Islet of Langerhans (tissue), 1 donor: Measurements from ENCODE around the gene DYNC1I1.

Experiments used
- FAIRE-seq: peaks from one replicate; lab custom pipeline; 2011; peaks lifted over from hg19 to GRCh38; lab: Jason Lieb, UNC

The DYNC1I1 gene

DNA sequence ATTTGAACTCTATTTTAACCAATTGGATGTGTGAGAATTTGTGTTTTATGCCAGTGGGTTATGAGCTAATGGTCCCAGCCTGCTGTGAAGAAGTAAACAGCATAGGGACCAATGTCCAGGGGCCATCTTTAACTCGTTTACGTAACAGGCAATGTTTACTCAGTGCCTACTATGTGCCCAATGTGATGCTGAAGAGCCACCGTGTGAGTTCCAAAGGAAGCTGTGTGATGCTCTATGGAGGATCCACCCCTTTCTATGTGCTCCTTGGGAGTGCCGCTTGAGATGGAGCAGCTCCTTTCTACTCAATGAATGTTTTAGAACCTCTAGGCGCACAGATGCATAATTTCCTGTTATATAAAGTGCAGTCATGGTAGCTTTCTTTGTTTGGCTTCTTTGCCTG is 21.3 kb downstream of the DYNC1I1 start:
- no peak for FAIRE-seq

DNA sequence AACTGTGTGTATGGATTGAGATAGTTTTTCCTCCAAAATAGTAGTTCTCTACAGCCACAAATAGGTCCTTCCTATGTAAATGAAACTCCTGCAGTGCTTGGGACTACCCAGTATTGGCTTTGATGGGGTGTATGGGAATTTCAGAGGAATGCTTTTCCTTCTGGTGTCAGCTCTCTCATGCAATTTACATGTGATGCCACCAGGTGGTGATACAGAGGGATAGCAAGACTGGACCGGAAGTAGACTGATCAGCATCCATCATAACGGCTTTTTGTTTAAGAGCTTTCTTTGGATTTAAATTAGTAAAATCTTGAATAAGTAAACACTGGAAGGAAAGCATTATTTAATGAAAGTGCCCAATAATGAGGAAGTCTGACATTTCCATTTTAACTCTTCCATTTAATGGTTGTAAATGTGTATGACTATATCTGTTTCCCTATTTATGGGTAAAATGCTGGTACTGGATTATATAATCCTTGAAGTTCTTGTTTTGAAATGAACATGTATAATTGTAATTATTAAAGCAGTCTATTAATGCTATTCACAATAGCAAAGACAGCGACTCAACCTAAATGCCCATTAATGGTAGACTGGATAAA is 22.7 kb downstream of the DYNC1I1 start:
- FAIRE-seq, result no peak

DNA sequence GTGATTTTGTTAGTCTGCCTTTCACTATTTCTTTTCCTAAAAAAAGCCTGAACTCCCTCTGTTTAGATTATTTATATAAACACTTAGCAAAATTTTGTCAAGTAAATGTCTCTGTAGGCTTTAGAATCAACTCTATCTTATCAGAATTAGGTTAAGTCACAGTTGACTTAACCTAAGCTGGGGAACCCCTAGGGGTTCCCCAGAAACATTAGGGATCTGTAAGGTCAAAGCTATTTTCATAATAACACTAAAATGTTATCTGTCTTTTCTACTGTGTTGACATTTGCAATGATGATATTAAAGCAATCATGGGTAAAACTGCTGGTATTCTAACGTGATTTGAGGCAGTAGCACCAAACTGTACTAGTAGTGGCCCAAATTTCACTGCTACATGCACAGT is 24.3 kb downstream of the DYNC1I1 start:
- no peak for FAIRE-seq

DNA sequence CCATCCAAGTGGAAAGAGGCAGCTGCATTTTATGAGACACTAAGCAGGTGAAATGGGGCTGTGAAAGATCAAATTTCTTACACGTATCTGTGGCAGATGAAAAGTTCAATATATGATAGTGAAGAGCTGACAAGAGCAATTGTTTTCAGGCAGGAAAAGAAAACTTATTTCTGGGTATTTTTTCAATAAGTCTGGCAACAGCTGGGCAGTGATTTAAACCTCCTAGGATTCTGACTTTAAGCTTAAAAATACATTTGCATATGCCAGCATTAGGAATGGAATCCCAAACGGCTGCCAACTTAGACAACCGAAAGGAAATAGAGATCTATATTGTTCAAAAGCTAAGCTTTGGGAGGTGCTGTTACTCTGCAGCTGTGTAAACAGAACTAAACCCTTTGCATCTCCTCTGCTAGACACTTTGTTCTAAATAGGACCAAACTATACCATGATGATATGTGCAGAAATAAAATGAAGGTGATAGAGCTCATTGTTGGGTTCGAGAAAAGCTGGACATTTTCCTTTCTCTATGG is 26.1 kb downstream of the DYNC1I1 start:
- no peak for FAIRE-seq

DNA sequence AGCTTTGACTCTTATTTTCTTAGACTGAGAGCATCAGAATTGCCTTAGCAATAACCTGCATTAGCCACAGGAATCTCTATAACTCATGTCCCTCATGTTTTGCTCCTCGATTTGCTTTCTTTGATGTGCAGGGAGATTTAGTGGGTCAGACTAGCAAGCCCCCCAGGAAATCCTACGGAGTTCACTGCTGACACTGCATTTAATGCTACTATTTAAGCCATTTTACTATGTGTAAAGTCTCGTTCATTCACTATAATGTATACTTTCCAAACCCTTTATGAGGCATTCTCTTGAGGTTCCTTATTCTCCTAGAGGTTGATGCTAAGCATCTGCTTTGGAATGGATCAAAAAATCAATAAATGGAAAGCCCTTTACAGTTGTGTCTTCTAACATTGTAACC is 28.4 kb downstream of the DYNC1I1 start:
- no peak for FAIRE-seq

DNA sequence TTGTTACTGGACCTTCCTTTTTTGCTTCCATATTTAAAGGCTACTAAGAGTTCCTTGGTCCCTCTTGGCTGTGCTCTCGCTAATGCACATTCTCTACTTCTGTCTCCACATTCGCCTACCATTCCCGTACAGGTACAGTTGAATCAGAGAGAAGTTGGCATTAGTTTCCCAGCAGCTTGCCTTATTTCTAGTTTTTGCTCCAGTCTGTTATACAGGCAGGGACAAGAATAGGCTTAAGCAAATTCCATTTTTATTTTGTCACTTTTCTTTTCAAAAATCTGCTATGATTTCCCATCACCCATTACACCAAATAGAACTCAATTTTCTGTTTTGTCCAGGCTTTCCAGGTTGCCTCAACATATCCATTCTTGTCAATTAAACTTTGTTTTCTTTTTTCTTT is 29.9 kb downstream of the DYNC1I1 start:
- FAIRE-seq, result no peak

DNA sequence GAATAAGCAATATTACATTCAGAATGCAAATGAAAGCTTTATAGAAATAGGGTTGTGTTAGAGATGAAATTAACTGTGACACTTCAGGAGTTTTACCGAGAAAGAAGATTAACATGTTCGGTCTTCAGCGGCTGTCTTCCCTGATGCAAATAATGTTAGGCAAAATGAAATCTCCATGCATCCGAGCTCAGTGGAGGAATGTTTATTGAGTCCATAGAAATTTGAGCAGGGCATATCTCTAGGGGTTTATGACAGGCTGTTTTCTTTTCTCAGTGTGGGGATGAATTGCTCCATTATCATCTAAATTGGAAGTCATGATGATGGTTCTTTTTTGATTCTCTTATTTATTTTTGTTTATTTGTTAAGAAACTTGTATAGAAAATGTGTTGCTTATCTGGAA is 31.7 kb downstream of the DYNC1I1 start:
- no peak for FAIRE-seq

DNA sequence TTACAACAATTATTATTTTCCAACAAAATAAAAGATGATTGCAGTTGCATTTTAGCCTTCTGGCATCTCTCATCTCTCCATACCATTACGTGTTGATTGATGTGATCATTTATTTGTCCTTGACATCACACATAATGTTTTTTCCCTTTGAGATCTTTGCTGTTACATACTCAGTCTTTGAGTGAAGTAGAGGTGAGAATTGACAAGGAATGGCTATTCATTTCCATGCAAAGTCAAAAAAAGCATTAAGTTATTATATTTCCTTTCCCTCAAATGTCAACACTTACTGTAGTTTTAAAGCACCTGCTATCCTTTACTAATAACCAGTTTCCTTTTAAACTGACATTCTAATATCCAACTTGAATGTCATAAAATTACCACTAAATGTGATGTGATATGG is 33.6 kb downstream of the DYNC1I1 start:
- FAIRE-seq, result no peak

DNA sequence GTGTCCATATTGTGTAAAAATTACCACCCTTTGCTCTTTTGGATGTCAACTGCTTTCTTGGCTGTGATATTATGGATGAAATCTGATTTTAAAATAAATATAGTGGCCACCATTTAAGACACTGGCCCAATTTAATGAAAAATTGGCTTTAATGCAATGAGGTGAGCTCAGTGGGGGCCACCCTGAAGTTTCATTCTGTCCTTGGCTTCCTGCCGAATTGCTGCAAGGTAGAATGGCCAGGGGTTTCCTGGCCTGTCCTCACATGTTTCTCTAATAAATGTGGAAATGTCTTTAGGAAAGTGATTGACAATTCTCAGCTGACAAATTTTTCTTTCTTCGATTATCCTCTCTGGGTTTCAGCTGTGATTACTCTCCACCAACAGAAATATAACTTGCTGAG is 36.0 kb downstream of the DYNC1I1 start:
- no peak for FAIRE-seq

DNA sequence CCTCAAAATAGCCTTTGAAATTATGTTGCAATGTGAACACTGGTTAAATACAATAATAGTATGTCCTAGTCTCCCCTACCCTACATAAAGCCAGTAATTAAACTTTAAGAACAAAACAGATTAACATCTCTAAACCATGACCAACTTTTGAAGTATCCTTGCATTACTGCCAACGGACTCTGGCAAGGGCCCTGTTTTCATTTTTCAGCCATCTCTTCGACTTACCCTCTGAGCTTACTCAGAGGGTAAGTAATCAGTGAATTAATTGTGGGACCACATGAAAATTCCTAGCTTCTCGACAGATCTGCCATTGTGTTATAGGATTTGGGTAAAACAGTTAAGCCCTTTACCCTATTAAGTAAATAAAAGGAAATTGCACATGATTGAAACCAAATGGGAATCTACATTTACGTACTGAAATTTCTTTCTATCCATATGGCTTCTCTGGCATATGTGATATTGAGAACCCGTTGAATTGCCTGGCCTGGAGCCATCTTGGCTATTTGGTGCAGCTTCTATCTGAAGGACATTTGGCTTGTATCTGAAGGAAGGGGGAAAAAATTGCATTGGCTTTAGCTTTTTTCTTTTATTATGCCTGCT is 39.6 kb downstream of the DYNC1I1 start:
- FAIRE-seq, result no peak

DNA sequence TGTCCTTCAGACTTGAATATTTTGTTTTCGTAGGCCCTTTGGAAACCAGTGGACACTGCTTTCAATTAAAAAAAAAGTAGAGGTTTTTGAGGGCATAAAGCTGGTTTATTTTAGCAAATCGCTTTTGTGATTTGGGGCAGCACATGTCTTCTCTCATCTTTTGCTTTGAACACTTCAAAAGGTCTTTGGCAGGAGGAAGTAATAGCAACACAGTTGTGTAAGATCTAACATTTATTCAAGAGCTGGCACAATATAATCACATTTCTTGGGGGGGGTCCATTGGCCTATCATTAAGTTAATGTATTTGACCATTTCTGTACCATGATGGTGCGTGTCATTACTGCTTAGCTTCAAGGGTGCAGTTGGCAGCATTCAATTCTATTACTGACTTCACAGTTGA is 42.4 kb downstream of the DYNC1I1 start:
- no peak for FAIRE-seq

DNA sequence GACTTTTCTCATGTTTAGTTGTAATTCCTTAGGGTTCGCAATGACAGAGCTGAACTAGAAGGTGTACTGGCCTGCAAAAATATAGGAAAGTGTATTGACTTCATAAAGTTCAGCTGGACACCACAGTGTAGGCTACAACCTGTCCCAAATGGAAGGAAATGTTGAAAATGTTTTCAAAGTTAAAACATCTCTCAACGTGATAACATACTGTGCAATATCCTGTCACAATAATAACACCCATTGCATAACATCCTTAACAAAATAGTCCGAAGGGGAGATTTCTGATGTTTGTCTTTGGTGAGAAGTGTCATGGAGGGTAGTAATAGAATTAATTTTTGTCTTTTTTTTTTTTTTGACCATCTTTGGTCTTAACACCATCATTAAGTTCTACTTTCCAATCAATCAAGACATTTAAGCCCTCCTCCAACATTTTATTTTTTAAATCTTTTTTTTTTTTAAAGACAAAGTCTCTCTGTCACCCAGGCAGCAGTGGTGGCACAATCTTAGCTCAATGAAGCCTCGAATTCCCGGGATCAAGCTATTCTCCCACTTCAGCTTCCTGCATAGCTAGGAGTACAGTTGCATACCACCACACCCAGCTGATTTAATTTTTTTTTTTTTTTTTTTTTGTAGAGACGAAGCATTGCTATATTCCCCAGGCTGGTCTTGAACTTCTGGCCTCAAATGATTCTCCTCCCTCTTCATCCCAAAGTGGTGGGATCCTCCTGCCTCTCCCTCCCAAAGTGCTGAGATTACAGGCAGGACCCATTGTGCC is 45.7 kb downstream of the DYNC1I1 start:
- FAIRE-seq, result no peak

DNA sequence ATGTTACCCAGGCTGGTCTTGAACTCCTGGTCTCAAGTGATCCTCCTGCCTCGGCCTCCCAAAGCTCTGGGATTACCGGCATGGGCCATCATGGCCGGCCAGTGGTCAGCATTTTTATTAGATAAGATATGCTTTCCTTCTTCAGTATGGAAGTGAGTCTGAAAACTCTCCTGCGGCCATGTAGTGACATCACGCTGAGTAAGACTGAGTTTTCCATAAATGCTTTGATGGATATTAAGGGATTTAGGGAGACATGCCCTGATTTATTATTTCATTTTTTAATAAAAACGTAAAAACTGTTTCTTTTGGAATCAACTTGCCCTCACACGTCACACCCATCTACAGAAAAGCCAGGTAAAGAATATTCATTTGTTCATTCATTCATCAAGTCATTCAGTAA is 48.4 kb downstream of the DYNC1I1 start:
- no peak for FAIRE-seq

DNA sequence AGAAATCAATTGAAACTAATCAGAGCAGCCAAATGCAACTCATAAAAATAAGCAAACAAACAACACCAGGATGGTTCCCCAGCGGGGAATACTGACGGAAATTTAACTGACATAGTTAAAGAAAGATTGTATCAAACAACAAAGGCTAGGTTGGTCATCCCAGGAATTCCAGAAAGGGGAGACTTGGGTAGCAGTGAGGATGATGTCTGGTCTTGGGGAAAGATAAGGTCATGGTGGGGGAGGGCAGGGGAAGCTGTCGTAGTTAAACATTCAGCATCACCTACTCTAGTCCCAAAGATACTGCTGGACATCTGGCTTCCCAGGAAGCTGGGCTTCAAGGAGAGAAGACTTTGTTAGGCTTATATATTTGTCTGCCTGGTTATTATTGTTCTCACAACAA is 50.4 kb downstream of the DYNC1I1 start:
- FAIRE-seq, result no peak

DNA sequence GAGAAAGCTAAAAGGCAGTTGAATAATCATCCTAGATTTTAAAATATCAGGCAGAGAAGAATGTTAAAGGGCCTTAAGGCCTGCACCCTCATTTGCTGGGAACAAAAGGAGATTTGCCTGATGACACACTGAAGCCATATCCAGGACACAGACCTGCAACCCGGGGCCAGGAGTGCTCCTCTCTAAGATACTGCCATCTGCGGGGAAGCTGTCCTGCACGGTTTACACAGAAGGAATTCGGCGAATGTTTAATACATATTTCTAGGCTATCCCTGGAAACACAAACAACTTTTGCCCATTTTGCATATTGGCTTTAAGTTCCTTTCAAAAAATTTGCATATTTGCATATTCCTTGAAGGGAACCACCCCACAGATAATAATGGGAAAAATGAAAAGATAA is 52.3 kb downstream of the DYNC1I1 start:
- FAIRE-seq, result no peak

DNA sequence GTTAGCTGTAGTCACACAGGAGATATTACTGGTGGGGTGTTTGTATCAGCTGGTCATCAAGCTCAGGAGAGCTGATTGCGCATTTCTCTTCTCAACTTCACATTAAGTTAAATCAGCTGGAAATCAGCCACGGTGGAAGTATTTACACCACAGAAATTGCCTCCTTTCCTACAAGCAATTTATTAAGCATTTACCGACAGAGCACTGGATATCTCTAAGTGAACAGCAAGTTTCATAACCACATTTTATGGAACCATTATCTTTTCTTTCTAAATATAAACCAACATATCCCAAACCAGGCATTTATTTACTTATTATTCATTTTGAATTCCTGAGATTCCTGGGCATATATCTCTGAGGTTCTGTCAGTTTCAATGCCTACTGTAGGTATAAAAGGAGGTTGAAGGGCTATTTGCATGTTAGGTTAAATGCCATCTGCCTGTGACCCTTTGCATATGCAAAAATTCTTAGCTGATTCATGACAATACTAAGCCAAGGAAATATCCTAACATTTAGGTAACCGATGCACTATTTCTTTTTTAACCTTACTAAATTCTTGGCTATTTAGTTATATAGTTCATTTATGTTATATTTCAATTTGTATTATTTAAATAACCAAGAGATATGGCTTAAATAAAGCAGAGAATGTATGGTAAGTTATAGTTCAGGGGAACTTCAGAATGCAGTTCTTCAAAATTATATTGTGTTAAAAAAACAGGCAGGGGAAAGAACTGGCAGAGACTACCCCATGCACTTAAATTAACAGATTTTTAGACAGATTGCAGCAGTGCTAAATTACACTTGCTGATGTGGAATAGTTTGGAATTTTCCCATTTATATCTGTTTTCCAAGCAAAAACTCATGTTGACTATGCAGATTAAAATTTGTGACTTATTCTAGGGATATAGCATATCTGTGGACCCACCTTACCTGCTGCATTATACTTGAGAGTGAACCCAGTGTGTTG is 56.8 kb downstream of the DYNC1I1 start:
- FAIRE-seq, result no peak

DNA sequence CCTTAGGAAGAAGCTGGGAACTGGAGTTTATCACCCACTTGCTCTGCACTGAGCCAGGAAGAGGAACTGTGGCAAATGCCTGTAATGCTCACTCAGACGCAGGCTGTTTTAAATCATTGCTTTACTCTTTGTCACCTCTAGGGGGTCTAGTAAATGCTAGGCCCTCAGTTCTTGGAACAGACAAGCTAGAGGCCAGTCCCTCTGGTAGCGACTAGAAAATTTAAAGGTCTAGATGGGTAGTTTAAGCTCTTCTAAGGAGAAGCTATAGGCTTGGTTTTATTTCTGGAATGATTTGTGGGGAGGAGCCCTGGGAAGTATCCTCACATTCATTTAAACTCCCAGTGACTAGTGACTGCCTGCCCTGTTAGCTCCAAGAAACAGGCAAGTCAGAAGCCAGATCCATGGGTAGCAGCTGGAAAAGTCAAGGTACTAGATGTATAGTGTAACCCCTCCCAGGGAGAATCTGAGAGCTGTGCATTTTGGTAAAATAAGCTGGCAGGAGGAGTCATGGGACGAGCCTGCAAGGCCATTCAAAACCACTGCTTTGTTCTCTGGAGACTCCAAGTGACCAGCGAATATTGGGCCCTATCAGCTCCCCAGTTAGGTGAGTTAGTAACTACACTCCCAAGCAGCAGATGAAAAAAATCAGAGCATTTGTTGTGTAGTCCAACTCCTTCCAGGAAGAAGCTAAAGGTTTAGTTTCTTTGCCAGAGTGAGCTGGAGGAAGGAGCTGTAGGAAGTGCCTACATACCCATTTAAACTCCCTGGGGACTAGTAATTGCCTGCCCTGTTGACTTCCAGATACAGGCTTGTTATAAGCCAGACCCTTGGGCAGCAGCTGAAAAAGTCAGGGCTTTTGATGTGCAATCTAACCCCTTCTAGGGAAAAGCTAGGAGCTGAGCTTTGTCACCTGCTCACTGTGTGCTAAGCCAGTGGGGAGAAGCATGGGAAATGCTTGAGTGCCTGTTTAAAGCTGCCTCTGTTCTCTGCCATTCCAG is 68.9 kb downstream of the DYNC1I1 start:
- FAIRE-seq, result no peak

DNA sequence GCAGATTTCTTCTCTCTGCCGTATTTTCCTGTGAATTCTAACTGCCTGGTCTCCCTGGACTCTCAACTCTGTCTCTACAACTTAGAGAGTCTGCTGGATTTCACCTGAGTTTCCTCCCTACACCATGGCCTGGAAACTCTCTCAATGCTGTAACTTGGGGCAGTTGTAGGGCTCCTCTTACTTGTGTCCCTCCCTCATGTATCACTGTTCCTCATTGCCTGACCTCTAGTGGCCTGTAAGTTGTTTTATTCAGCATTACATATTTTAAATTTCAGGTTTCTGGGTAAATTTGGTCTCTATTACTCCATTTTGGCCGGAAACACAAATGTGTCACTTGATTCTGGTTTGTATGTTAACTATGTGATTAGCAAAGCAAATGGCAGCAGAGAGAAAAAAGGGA is 70.9 kb downstream of the DYNC1I1 start:
- FAIRE-seq, result no peak

DNA sequence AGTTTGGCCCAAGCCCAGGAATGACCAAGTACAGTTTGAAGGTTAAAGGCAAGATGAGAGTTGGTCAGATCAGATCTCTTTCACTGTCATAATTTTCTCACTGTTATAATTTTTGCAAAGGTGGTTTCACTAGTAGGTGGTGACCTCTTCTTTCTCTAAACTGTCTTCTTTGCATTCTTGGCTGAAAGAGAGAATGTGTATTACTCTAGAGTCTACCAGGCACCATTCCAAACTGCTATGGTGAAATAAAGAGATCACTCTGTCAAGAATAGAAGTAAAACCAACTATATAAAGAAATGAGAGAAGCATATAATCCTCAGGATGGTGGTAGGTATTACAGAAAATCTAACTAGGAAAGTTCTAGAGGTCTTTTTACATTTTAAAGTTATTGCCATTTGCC is 72.7 kb downstream of the DYNC1I1 start:
- FAIRE-seq, result no peak

DNA sequence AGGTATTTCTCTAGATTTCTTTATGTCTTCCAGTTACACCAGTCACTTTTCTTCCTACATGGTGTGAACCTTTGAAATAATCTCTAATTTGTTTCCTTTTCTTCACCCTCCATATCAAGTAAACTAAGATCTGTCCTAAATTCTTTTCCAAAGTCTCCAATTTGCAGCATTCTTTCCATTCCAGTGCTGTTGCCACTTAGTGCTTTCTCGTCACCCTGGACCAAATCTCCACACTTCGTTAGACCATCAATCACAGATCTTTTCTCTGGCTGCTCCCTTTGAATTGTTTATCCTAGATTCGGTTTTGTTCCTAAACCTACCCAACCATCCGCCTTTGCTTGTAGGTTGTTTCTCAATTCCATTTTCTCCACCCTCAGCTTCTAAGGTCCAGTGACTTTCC is 74.7 kb downstream of the DYNC1I1 start:
- FAIRE-seq, result no peak

DNA sequence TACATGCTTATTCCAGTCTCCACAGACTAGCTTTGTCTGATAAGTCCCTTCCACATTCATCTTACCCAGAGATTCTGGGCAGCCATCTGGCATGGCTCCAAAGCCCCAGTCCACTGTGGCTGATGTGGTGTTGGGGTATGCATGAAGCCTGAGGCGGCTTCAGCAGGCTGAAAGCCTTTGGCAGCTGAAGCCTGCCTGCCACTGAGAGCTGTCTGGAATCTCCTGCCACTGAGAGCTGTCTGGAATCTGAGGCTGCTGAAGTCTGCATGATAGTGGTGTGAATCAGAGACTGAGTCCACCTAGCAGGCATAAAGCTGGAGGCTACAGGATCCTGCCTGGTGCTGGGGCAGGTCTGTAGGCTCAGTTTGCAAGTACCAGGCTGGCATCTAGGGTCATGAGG is 87.1 kb downstream of the DYNC1I1 start:
- no peak for FAIRE-seq
